NCI-H226 (cell line): ENCODE results near the gene SCAF4.
"Not testable (repeated sequence)": the region's sequence is repeated elsewhere in the genome, so short reads cannot be mapped to it uniquely, and the experiment has no call there.

Experiments used
- DNase-seq: peaks from one replicate; pipeline ENCODE4 v3.0.0-alpha.2; 2015

The SCAF4 gene

GRCh38 chr21:31631881-31632280, 100.0 kb downstream of the SCAF4 start:
- DNase-seq, result not testable (repeated sequence)

DNA sequence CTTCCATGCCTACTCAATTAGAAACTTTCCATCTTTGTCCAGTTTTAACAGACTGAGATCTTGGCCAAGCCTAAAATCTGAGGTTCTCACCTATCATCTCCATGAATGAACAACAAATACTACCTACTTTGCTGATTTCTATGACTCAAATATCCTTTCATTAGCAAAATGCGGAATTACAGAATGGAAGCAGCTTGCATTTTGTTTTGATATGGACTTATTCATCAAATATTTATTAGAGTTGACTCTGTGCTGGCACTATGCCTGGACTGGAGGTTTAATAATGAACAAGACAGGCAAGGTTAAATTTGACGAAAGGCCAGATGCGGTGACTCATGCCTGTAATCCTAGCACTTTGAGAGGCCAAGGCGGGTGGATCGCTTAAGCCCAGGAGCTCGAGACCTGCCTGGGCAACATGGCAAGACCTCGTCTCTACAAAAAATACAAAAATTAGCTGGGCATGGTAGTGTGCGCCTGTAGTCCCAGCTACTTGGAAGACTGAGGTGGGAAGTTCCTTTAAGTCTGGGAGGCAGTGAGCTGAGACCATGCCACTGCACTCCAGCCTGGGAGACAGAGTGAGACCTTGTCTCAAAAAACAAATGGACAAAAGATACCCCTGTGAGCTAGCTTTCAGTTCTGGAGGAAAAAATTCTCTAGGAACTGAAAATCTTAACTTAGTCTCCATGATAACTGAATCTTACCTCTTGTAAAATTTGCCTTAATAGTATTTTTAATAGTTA, 101.8 kb downstream of the SCAF4 start:
- peak; percentile 92 for DNase-seq

GRCh38 chr21:31624961-31625491, 106.9 kb downstream of the SCAF4 start:
- no peak for DNase-seq

DNA sequence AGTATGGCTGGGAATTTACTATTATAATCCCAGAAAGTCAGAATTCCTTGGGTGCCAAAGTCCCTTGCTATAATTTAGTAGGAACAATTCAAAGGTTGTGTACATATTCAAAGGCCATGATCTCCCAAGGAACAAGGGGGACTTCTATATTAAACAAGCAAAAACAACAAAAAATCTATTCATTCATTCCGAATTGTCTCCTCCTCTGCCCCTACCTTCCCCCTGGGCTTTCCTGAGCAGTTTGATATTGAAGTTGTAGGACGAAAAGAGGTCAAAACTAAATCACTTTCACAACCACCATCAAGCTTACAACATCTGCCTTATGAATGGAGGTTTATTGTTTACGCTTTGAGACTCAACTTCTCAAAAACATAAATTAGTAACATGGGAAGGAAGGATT, 107.7 kb downstream of the SCAF4 start:
- no peak for DNase-seq

DNA sequence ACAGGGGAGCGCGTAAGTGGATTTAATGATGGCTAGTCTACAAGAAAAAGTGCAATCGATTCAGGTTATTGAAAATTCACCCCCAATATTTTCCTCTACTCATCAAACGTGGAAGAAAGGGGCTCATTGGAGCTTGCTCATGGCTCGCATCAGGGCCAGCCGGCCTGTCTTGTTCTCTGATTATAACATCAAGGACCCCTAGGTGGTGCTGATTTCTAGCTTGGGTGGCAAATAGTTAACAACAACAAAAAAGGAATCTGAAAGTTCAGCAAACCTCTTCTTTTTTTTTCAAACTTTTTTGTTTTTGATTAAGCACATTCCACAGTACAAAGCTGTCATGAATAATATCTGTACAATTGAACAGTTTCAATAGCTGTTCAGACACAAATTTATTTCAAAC, 108.3 kb downstream of the SCAF4 start:
- DNase-seq, result no peak

GRCh38 chr21:31622397-31622796, 109.5 kb downstream of the SCAF4 start:
- no peak for DNase-seq
